Astrocyte of the spinal cord (primary cell): Measurements from ENCODE around the gene SERPINI1.

Experiments used
- DNase-seq: peaks from one replicate; pipeline ENCODE4 v3.0.0; 2011; ENCODE audit warnings: low read depth, low spot score
- H3K4me3 ChIP-seq: 2 replicates; pipeline ENCODE4 v1.5.1; 2011; ENCODE audit warnings: low read depth, mild to moderate bottlenecking, low read length, moderate library complexity
- CTCF ChIP-seq: IDR thresholded peaks from 2 replicates; pipeline ENCODE4 v1.5.1; 2012; ENCODE audit warnings: low read depth, mild to moderate bottlenecking, low read length, inconsistent platforms
- in situ Hi-C: cut with HindIII; loops from 2 replicates; pipeline ENCODE4 v1.10.0; 2017; ENCODE audit warnings: low sequenced_read_pairs

The SERPINI1 gene

GRCh38 chr3:167798443-167798842 is 62.9 kb downstream of the SERPINI1 start:
- in situ Hi-C loops = no loop called here
- no peak overlapping the region for H3K4me3 ChIP-seq
- TF ChIP-seq CTCF = no peak
- no peak for DNase-seq

GRCh38 chr3:167808910-167809309 is 73.4 kb downstream of the SERPINI1 start:
- in situ Hi-C loops = no loop called here
- TF ChIP-seq CTCF = no peak
- H3K4me3 ChIP-seq = no peak overlapping the region
- no peak for DNase-seq

GRCh38 chr3:167810236-167810635 is 74.7 kb downstream of the SERPINI1 start:
- in situ Hi-C loops = no loop called here

GRCh38 chr3:167811031-167811430 is 75.5 kb downstream of the SERPINI1 start:
- DNase-seq = no peak
- in situ Hi-C loops = no loop called here
- no peak for TF ChIP-seq CTCF
- no peak overlapping the region for H3K4me3 ChIP-seq

More at GRCh38 chr3:167810236-167810635, 74.7 kb downstream of the SERPINI1 start:
- H3K4me3 ChIP-seq = no peak overlapping the region
- DNase-seq = no peak
- no peak for TF ChIP-seq CTCF

- TF ChIP-seq CTCF = no peak
- H3K4me3 ChIP-seq = no peak overlapping the region
- no peak for DNase-seq
- in situ Hi-C loops = no loop called here
These were observed 77.9 kb downstream of the SERPINI1 start for GRCh38 chr3:167813169-167814123.

- in situ Hi-C loops = no loop called here
- no peak overlapping the region for H3K4me3 ChIP-seq
- TF ChIP-seq CTCF = no peak
- DNase-seq = peak; percentile 84
These were observed 79.0 kb downstream of the SERPINI1 start for GRCh38 chr3:167814441-167814951.
